COLO668 (cell line): Measurements from ENCODE around the gene AOPEP.
A peak's percentile ranks its signal among the peaks of the same experiment; 100 is the strongest.

ENCODE experiments used
- DNase-seq: peaks from one replicate; lab custom pipeline; 2025; ENCODE audit not compliant: unreplicated experiment; lab: John Stamatoyannopoulos, UW

Gene AOPEP

DNA sequence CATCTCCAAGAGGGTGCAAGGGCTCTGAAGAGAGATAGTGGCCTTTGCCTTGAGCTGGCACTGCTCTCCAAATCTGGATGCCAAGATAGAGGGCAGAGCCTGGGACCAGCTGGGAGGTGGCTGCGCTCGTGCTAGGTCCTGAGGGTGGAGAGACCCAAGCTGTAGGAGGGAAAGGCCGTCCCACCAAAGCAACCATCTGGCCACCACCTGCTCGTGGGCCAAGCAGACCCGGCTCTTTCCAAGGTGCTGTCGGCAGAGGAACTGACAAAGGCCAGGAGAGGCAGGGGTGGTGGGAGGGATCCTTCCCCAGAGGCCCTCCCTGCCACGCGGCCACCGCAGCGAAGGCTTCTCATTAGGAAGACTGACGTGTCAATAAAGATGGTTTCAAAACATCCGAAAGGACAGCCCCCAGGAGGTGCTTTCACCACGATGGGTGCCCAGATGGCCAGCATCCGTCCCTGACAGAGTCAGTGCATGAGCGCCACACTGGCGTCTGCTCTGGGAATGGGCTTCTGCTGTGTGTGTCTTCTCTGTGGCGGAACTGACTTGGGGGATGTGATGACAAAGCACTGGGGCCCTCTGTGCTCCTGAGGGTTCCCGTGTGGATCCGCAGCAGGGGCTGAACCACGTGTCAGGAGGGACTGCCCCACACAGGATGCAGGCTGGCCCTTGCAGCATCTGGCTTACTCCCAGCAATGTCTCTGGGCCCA, 377.5 kb downstream of the AOPEP start:
- DNase-seq = no peak

DNA sequence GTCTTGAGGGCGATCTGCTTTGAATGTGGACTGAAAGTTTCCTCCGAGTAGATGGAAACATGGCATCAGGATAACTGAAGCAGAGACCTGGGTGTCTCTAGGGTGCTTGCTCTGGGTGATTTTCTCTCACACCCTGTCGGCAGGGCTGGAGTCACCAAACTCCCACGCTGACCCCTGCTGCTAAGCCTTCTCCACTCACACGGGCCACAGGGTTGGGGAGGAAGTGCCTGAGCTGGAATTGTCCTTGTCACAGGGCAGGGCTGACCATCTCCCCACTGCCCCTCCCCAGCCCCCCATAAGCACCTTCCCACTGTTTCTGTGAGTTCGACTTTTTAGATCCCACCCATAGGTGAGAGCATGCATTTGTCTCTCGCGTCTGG, 378.1 kb downstream of the AOPEP start:
- no peak for DNase-seq

DNA sequence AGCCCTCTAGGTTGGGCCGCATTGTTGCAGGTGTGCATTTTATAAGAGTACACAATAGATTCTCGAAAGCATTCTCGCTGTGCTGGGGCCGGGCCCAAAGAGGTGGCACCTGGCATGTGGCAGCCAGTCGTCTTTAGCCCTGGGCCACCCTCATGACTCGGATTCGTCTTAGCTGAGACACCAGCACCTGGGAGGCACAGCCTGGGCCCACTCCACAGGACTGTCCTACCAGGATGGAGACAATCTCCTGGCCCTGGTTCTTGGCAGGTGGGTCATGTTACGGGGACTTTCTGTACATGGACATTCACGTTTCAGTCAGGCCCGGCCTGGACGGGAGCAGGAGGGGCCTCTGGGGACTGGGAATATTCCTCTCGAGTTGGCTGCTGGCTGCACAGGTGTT, 378.5 kb downstream of the AOPEP start:
- no peak for DNase-seq

DNA sequence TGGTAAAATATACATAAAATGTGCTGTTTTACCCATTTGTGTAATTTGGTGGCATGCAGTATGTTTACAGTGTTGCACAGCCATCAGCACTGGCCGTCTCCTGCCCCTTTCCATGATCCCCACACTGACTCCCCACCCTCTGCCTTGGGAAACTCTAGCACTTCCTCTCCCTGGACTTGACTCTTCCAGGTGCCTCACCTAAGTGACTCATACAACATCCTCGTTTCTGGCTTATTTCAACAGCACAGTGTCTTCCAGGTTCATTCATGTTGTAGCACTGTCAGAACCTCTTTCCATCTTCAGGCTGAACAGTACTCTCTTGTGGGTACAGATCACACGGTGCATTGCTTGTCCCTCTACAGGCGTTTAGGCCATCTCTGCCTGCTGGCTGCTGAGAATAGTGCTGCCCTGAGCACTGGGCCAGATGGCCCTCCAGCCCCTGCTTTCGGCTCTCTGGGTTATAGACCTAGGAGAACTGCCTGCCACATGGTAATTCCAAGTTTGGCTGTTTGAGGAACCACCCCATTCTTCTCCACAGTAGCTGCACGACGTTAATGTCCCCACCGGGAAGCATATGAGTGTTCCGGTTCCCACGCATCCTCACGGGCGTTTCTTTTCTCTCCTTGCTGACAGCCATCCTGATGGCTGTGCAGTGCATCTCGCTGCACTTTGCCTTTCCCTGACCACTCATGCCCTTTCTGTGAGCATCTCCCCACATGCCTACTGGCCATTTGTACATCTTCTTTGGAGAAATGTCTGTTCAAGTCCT, 379.2 kb downstream of the AOPEP start:
- DNase-seq = no peak

DNA sequence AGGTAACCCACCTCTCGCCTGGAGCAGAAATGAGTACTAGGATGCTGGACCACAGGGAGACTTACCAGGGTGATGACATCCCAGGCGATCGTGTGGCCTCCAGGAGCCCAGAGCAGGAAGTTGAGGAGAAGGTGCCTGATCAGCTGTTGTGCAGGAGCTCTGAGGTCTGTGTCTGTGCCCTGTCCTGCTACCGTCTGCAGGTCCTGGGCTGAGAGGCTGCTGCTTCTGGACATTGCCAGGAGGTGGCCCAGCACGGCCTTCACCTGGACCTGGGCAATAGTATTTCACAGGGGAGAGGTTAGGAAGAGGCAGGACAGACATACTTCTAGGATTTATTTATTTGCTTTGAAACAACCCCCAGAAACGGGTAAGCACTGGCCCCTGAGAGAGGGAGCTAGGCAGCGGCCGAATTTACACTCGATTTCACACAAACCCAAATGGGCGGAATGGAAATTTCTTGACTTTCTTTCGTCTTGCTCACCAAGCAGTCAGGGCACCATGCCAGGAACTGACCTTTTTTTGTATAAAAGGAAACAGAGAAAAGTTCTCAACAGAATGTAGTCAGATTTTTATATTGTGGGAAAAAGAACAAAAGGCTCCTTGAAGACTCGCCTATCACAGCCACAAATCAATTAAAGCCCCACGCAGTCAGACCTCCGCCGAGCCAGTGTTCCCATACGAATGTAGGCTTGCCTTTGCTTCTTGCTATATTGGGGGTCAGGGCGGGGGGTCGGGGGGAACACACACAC, 380.7 kb downstream of the AOPEP start:
- DNase-seq = no peak

DNA sequence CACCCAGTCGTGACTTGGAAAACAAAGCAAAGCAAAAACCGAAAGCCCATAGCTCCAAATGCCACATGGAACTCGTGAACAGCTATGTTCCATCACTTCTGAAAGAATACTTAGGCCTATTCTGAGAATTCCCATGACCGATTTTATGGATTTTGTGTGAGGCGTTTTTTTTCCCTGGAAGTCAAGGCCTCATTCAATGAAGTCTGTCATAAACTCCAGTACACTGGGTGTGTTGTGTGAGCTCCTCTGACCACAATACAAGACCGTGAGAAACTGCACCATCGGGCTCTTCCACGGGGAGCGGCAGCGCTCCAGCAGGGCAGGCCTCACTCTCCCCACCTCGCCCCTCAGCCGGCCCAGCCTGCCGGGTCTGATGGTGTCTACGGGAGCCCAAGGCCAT, 381.5 kb downstream of the AOPEP start:
- DNase-seq = no peak

DNA sequence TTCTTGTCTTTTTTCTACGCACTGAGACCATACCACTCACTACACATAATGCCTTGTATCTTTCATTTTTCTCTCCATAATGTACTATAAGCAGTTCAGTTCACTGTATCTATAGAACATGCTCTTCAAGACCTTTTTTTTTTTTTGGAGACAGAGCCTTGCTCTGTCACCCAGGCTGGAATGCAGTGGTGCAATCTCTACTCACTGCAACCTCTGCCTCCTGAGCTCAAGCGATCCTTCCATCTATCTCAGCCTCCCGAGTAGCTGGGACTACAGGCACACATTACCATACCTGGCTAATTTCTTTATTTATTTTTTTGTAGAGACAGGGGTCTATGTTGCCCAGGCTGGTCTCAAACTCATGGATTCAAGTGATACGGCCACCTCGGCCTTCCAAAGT, 382.3 kb downstream of the AOPEP start:
- DNase-seq = no peak

DNA sequence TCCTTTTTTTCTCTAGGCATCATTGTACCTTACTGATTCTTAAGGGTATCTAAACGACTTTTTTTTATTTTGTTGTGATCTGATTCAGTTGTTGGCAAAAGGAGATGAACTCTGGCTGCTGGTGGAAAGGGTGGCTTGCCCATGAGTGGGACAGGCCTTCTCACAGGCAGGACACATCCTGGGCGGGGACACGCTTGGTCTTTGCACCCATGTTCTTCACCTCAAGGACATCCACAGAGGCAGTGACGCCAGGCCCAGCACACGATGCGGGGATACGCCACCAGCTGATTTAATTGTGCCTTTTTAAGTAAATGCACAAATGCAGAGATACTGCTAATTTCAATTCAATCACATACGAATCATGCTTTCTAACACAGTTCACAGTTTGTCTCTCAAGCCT, 383.0 kb downstream of the AOPEP start:
- no peak for DNase-seq

DNA sequence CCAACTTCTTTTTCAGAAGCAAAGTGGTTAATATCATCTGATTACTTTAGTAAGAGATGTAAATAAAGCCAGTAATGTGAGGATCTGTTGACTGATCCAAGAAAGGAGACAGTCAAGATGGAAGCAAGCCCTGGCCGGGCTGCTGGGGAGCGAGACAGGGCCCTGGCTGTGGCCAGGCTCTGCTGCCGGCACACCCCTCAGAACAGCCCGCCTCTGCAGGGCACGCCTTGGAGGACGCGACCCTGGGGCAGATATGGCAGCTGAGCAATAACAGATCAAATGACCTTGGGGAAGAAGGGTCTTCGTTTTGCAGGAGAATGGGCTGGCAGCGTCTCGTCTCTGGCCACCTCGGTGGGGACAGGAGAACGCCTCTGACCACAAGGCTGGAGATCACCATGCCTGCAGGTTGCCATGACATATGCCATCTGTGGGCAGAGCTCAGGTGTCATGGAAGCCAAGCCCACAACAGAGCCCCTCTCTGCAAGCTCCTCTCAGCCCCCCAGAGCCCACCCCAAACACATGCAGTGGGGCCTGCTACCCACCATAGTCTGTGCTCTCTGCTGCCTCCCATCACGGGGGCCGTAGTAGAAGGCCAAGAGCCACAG, 384.5 kb downstream of the AOPEP start:
- DNase-seq = no peak

DNA sequence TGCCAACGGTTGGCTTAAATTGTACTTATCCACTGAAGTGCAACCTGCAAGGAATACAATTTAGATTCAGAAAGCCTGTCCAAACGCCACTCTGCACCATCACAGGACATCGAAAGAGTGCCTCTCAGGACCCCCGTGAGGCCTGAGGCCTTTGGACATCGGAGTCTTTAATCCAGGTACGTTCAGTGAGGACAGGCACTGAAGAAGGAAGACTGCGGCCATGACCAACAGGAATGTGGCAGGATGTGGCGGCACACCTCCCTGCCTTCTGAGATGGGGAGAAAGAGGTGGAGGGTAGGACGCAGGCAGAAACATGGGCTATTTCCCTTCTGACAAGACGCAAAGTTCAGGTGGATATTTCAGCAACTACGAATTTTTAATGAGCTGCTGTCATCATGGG, 385.2 kb downstream of the AOPEP start:
- no peak for DNase-seq

DNA sequence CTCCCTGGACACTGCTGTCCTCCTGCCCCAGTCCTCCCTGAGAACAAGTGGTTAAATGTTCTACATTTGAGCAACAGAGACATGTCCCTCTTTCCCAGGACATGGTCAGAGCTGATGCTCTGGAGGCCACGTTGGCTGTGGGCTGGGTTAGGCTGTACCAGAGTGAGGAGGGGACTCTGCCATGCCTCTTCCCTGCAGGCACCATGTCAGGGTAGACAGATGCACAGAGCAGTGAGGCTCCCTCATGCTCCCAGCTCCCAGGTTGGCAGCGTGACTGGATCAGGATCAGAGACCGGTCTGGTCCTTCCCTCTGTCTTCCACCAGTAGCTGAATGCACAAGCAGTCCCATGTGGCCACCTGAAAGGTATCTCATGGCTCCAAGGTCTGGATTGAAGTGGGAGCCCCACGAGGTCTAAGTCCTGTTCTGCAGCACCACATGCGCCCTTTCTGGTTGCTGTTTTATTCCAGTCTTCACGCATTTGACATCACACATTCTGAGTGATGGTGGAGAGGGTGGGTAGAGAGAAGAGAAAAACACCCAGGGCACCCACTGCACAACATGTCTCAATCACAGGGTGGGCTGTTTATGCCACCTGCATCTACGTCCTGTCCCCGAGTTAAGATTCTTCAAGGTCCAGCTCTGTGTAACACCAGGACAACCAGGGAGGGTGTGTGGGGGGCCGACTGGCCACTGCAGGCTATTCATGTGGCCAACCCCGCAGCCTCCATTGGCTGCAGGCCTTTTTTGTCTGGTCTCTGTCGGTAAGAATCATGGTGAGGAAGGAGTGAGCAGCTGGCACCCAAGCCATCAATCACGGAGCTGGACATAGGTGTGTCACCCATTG, 386.2 kb downstream of the AOPEP start:
- no peak for DNase-seq

DNA sequence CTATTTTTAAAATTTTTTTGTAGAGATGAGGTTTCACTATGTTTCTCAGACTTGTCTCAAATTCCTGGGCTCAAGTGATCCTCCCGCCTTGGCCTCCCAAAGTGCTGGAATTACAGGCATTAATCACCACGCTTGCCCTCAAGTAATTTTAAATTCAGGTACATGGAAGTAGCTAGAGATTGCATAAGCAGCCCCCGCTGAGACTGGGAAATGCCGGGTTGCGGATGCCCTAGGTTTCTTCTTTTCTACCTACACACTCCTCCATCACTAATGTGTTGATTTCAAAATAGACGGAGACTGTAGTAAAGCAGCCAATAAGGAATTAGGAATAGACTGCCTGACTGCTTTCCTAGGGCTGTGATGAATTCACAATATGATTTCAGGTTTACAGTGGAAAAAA, 388.6 kb downstream of the AOPEP start:
- DNase-seq = no peak

DNA sequence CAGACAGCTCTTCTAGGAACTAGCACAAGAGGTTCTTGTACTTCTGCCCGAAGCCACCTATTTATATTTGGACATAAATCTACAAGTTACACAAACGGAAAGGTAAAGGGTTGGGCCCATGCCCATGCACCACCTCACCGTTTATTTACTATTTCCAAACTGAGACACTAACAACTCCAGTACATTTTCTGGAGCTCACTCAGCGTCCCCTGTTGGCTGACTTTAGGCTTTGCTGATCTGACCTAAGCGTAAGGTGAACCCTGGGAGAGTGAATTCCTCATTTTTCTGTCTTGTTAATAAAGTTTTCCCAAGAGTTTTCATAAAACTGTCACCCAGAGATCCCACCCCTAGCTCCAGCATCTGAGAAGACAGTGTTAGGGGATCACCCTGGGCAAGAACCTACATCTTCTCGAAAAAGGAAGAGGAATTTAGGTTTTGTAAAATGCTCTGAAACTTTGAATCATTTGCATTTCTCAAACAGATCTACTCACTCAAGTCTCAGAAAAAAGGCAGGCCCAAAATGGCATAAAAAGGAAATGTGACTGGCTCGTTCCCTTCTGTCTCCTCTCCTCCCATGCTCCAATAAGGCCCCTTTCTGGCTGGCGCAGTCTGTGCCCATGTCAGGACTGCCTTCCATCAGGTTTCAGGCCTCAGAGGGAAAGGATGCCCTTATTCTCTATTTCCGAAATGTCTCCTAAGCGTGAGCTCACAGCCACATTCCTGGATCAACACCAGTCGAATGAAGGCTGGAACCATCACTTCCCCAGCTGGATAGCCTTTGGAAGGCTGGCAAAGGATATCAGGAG, 389.7 kb downstream of the AOPEP start:
- no peak for DNase-seq

DNA sequence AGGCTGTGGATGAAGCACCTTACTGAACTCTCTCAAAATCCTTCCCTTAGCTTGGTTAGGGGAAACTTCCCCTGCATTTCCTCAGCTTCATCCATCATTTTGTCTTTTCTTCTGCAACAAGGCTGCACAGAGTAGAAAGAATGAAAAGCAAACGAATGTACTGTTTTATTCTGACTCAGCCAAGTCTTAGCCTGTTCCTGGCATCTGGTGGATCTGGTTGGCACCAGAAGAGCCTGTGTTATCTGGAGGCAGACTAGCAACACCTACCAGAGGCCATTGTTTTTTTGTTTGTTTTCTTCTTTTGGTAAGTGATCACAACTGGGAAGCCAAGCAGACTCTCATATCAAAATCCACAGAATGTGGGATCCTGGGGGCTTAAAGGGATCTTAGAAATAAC, 390.3 kb downstream of the AOPEP start:
- no peak for DNase-seq

DNA sequence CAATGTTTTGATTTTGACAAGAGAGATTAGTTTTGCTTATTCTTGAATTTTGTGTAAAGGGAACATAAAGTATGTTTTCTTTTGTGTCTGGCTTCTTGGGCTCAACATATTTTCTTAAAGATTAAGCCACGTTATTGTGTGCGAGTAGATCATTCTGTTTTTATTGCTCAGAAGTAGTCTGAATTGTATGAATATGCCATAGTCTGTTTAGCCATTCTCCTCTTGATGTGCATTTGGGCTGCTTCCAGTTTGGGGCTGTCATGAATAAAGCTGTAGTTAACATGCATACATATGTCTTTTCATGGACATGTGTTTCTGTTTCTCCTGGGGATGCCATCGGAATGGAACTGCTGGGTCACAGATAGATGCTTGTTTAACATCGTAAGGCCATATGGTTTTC, 392.1 kb downstream of the AOPEP start:
- no peak for DNase-seq

DNA sequence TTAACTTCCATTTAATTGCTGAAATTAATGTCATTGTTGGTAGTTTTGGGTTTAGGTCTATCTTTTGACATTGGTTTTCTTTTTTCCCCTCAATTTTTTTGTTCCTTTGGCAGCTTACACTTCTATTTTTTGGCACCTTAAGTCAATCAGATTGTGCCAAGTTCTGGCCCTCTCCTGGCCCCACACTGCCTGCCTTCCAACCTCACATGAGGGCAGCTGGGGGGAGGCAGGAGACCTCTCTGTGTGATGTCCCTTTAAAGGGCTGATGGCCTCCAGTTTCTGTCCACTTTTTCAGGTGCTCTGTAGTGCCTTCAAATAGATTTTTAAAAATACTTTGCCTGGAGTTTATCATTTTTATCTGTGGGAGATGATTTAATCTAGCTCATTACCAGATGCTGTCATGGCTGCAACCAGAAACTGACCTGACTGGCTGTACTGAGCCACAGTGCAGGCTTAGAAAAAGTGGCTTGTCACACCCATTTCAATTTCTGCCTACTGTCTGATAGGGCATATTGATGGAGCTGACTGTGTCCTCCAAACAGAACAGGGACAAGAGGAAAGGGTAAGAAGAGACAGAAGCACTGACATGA, 394.4 kb downstream of the AOPEP start:
- DNase-seq = no peak

DNA sequence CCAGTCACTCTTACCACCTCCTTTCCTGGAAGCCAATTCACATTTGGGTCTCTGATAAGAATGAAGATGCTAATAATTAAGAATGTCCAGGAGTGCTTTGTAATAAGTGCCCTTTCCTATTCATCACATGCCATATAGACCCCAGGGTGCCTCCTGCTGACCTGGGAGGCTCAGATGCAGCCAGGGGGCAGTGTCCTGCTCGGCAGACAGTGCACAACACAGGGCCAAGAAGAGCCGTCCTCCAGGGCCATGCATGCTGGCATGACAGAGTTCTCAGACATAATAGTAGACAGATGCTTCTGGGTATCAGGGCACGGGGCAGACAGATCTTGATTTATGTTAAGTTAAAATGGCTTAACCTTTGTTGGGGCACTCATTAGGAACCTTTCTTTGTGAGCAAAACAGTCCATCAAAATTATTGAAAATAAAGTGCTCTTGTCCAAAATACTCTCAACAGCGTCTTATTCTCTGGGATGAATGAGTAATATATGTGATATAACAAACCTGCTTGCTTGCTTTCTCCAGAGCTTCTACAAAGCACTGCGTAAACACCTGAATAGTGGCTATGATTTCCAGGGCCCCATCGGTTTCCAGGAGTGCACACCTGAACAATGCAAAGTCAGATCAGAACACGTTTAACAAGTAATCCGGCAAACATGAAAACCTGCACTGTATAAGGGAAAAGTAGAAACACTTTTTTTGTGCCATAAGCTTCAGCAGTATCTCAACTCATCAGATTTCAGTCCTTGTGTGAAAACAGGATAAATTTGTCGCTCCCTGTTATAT, 398.3 kb downstream of the AOPEP start:
- DNase-seq = peak; percentile 11

DNA sequence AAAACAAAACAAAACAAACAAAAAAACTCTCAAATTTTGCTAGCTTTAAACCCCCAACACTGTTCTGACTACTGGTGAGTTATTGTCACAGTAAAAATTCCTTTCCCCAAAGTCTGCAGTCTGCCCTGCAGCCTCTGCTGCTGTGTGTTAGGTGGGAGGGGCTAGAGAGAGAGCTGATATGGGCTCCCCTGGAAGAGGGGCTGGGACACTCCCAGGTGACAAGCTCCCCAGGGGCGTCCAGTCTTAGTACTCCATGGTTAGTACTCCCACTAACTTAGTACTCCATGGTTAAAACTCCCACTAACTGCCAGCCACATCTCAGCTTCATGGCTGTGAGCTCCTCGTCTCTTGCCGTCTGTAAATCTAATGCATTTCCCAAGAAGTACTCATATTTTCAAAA, 399.2 kb downstream of the AOPEP start:
- DNase-seq = no peak

DNA sequence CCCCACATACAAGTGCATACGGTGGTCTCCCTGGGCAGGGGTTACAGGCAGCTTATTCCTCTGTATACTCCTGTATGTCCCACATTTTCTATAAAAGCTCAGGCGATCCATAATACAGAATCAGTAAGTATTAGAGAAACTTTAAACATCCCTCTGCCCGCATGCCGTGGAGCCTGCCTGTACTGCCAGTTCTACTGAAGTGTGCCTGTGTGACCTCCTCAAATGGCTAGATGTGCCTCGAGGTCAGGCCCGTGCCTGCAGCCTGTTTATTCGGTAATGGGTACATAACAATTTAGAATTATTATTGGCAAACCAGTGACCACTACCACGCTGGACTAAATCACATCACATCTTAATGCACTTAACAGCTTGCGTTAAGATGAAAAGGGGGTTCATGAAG, 400.2 kb downstream of the AOPEP start:
- no peak for DNase-seq
